GM18502 (cell line): ENCODE data around the gene SMIM11.
"Not testable (repeated sequence)": the region's sequence is repeated elsewhere in the genome, so short reads cannot be mapped to it uniquely, and the experiment has no call there.

Experiments
- ATAC-seq: cut with Tn5 transposase; IDR thresholded peaks from one replicate; pipeline ENCODE4 v1.9.1; 2021; ENCODE audit warnings: mild to moderate bottlenecking; ENCODE audit not compliant: unreplicated experiment, poor library complexity

SMIM11 gene

GRCh38 chr21:34353182-34353581, 22.1 kb upstream of the SMIM11 start:
- ATAC-seq, result no peak

- no peak for ATAC-seq
Observed at GRCh38 chr21:34354836-34355235, 20.5 kb upstream of the SMIM11 start.

- no peak for ATAC-seq
Observed at GRCh38 chr21:34355570-34355969, 19.7 kb upstream of the SMIM11 start.

DNA sequence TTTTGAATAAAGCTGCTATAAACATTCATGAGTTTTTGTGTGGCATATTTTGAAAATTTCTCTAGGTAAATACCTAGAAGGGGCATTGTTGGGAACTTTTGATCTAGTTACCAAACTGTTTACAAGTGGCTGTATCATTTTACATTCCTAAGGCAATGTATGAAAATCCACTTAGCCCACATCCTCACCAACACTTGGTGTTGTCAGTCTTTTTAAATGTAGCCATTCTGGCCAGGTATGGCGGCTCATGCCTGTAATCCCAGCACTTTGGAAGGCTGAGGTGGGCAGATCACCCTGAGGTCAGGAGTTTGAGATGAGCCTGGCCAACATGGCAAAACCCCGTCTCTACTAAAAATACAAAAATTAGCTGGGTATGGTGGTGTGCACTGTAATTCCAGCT, 17.4 kb upstream of the SMIM11 start:
- ATAC-seq, result no peak

- ATAC-seq, result no peak
Observed at GRCh38 chr21:34358866-34359265, 16.4 kb upstream of the SMIM11 start.

GRCh38 chr21:34360488-34361241, 14.6 kb upstream of the SMIM11 start:
- no peak for ATAC-seq

- ATAC-seq, result no peak
Observed at GRCh38 chr21:34362136-34362444, 13.2 kb upstream of the SMIM11 start.

DNA sequence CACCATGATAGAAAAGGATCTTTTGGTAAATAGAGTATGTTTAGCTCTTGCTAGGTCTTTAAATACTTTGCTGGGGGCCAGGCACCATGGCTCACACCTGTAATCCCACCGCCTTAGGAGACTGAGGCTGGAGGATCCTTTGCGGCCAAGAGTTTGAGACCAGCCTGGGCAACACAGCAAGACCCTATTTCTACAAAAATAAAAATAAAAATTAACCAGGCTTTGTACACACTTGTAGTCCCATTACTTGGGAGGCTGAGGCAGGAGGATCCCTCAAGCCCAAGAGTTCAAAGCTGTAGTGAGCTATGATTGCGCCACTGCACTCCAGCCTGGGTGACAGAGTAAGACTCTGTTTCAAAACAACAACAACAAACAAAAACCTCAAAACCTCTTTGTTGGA, 12.6 kb upstream of the SMIM11 start:
- ATAC-seq, result no peak

- no peak for ATAC-seq
Observed at GRCh38 chr21:34363733-34364132, 11.6 kb upstream of the SMIM11 start, which contains the start of gene KCNE2. TSS of gene KCNE2 (plus strand) at chr21:34364006. CDS start at chr21:34370479, 6,473 bp downstream.

DNA sequence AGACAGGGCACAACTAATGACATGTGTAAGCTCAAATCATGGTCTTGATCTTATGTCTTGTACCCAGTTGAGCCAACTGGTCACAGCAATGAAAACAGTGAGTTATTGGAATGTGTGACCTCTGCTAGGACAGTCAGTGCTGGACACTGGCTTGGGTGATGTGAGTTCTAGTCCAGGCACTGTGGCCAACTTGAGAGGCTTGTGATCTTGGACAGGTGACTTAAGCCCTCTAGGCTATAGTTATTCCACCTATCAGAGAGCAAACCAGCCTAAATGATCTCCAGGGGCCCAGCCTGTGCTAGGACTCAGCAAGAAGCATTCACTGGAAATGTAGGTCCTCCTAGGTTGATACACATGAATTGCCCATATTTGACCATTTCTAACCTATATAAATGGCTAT, 10.4 kb upstream of the SMIM11 start:
- no peak for ATAC-seq

GRCh38 chr21:34365809-34366208, 9.5 kb upstream of the SMIM11 start:
- ATAC-seq, result no peak

DNA sequence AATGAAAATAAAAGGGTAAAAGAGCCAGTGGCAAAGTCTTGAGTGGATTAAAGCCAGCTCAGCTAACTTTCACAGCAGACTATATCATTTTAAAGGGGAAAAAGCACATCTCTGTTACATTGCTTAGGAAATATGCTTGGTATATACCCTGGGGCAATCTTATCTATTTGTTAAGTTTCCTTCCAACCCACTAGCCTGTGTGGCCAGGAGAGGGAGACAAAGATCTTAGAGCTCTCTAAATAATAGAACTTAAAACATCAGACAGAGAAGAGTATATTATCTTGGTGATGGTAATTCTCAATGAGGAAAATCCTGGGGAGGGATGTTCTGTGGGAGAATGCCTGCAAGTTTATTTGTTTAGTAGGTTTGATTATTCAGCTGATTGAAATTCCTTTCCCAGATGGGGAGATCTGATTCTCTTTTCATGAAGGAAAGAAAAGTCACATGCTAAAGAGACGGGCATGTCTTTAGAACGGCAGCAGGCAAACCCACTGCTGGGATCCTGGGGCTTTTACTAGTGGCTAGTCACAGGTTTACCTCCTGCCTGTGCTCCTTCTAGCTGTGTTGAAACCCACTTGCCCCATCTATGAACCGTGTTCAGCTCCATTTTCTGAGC, 7.9 kb upstream of the SMIM11 start:
- ATAC-seq, result no peak

DNA sequence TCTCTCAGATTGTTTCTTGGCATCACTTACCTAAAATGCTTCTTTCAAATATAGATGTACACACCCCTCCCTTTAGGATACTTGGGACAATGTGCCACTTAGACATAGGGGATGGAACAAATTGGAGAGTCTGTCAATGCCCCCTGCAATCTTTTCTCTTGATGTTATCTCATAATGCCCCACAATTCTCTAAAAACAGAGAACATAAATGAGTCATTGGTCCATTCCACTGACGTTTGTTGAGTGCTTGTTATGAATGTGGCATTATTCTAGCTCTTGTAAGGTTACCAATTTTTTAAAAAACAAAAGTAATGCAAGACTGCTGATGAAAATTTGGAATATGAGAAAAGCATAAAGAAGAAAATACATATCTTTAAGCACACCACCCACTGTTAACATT, 5.6 kb upstream of the SMIM11 start:
- ATAC-seq, result no peak

- ATAC-seq, result no peak
Observed at GRCh38 chr21:34372321-34372720, 3.0 kb upstream of the SMIM11 start.

- ATAC-seq, result not testable (repeated sequence)
Observed at GRCh38 chr21:34374462-34374861, 845 bp upstream of the SMIM11 start.

DNA sequence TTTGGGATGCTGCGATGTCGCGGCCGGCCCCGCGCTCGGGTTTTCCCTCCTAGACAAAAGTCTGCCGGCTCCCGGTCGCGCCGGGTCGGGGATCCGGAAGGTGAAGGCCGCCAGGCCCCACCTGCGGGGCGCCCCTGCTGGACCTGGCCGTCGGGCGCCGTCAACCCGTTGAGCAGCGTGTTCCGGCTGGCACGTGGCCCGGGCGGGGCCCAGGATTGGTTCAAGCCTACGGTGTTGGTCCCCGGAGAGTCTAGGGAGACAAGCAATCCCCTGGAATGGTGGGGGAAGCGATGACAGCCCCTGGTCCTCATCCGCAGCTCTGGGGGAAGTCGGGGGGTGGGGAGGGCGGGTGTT, 289 bp downstream of the SMIM11 start:
- peak; percentile 69 for ATAC-seq

- ATAC-seq, result not testable (repeated sequence)
Observed at GRCh38 chr21:34383138-34383537, 7.8 kb downstream of the SMIM11 start.

DNA sequence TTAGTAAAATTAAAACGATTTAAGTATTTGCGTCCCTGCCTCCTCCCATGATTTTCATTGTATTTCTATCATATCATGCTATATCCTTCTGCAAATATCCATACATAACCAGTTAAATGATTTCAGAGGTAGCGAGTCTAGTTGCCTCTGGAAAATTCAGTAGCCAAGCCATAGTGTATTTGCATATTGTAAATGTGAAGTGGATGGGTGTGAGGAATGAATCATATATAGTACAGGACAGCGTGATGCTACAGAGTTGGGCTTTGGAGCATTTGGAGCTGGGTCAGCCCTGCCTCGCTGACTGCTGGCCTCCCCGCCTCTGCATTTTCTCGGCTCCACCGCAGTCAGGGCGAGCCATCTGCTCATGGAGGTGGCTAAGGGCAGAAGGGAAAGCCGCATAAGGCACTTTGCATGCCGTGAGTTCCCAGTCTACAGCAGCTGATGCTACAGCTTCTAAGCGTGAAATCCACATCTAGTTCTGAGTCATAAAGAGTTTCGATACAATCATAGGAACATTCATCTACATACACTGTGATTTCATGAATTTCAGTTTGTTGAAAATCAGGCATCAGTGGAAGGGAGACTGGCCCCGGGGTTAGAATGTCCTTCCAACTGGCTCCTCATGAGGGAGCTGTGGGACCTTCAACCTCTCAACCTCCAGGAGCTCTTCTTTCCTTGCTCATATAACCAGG, 8.6 kb downstream of the SMIM11 start:
- peak; percentile 95 for ATAC-seq

- not testable (repeated sequence) for ATAC-seq
Observed at GRCh38 chr21:34400522-34400921, 25.2 kb downstream of the SMIM11 start.

DNA sequence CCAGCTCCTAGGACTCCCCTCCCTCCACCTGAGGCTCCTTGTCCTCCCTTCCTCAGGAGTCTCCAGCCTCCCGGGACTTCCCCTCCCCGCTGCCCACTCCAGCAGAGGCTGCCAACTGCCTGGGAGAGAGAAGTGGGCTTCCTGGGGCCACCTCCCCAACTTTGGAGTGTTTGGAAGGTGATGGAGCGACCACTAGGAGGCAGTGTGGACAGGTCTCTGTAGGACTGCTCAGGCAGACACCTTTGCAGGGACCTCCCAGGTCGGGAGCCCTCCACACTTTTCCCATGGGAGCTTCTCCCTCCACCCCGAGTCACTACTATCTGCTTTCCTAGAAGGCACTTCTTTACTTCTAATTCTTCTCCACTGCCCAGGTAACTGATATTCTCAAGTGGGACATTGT, 29.4 kb downstream of the SMIM11 start:
- ATAC-seq, result not testable (repeated sequence)

DNA sequence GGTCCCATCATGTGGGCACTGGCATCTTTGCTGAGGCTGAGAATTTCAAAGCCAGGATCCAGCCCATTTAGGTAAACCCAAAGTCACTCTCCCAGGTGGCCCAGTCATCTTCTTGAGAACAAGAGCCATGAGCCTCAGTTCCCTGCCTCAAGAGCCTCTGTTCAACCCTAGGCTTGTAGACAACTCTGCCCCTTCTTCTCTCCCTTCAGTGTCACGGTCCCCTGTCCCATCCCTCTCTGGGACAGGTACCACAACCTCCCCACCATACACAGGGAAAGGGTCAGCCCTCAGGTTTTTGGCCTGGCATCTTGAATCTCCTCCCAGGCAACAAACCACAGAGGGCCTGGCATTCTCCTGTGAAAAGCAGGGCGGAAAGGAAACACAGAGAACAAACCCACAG, 30.4 kb downstream of the SMIM11 start:
- not testable (repeated sequence) for ATAC-seq

GRCh38 chr21:34406102-34406501, 30.8 kb downstream of the SMIM11 start:
- not testable (repeated sequence) for ATAC-seq
